Caco-2 (cell line): ENCODE data around the gene GP1BB. TPM values are rescaled to one million over a fixed set of nuclear protein-coding genes. Genes with fewer than 3 reads are reported as not detected.

Experiments
- BruUV-seq: library from RNA; stranded (reverse); fragments of 400-500 nt; replicated peaks from 2 replicates; lab custom pipeline; 2021; lab: Mats Ljungman, UMichigan
- CTCF ChIA-PET: fragments of 300-600 bp; sonication (Branson Sonifier 250); formaldehyde crosslinking; loops from one replicate; lab custom pipeline; 2022; ENCODE audit warnings: antibody characterized with exemption; lab: Charles Lee
- POLR2A ChIA-PET: fragments of 300-600 bp; sonication (Branson Sonifier 250); formaldehyde crosslinking; loops from one replicate; lab custom pipeline; 2022; ENCODE audit warnings: antibody characterized with exemption; lab: Charles Lee
- DNase-seq, 2 experiments: peaks; one replicate each; pipeline versions ENCODE4 v3.0.0 to v3.0.0-alpha.2; 2020 to 2022
- H3K27me3 ChIP-seq: replicated peaks from 2 replicates; pipeline ENCODE4 v1.6.0; 2011; ENCODE audit warnings: low read length; ENCODE audit not compliant: control insufficient read depth, insufficient read depth
- H3K36me3 ChIP-seq: 2 replicates; pipeline ENCODE4 v1.5.1; 2011; ENCODE audit warnings: low read length; ENCODE audit not compliant: control insufficient read depth, insufficient read depth
- H3K4me1 ChIP-seq: fragments of 250-450 bp; sonication (Bioruptor Pico); 2 replicates; pipeline ENCODE4 v1.5.1; 2020; ENCODE audit warnings: mild to moderate bottlenecking
- H3K4me3 ChIP-seq: 2 replicates; pipeline ENCODE4 v1.5.1; 2011; ENCODE audit warnings: low read depth, mild to moderate bottlenecking, control low read depth, low read length
- H3K9me3 ChIP-seq: fragments of 250-450 bp; sonication (Bioruptor Pico); 2 replicates; pipeline ENCODE4 v1.5.1; 2020; ENCODE audit warnings: mild to moderate bottlenecking, moderate library complexity
- H3K27ac Mint-ChIP-seq: one replicate; pipeline ENCODE4 v1.8.0; 2022; ENCODE audit warnings: mixed read lengths; ENCODE audit not compliant: unreplicated experiment
- H3K27me3 Mint-ChIP-seq: one replicate; pipeline ENCODE4 v1.8.0; 2022; ENCODE audit warnings: mixed read lengths; ENCODE audit not compliant: insufficient read depth, unreplicated experiment
- H3K36me3 Mint-ChIP-seq: one replicate; pipeline ENCODE4 v1.8.0; 2022; ENCODE audit warnings: mild to moderate bottlenecking, mixed read lengths; ENCODE audit not compliant: insufficient read depth, unreplicated experiment
- H3K4me1 Mint-ChIP-seq: one replicate; pipeline ENCODE4 v1.8.0; 2022; ENCODE audit warnings: low read depth, mixed read lengths; ENCODE audit not compliant: unreplicated experiment
- H3K4me3 Mint-ChIP-seq: one replicate; pipeline ENCODE4 v1.8.0; 2022; ENCODE audit warnings: mild to moderate bottlenecking, moderate library complexity, mixed read lengths; ENCODE audit not compliant: unreplicated experiment
- H3K9me3 Mint-ChIP-seq: one replicate; pipeline ENCODE4 v1.8.0; 2022; ENCODE audit warnings: mixed read lengths; ENCODE audit not compliant: unreplicated experiment
- intact Hi-C: fragments of 100-400 bp; cut with micrococcal nuclease; formaldehyde crosslinking; loops from one replicate; pipeline ENCODE4 v1.10.0; 2022; ENCODE audit not compliant: unreplicated experiment
- total RNA-seq: library from RNA; stranded (reverse); gene quantifications from 2 replicates; pipeline ENCODE4 v1.2.3, GENCODE V29; 2022
- TF ChIP-seq, protein P1 (sequence below), 2 experiments: fragments of 200-600 bp in 1 of 2; IDR thresholded peaks; 1 replicate in 1 of 2; 2 replicates in 1 of 2; pipeline versions ENCODE4 v1.5.1 to v1.8.0; 2011 to 2022; ENCODE audit warnings: antibody characterized with exemption in 1 of 2, control low read depth in 1 of 2, inconsistent platforms in 1 of 2, low read depth in 1 of 2, low read length in 1 of 2, mild to moderate bottlenecking in 1 of 2, moderate library complexity in 1 of 2; ENCODE audit not compliant: insufficient read depth in 1 of 2, severe bottlenecking in 1 of 2, unreplicated experiment in 1 of 2

GP1BB gene
- total RNA-seq, 1 experiment from 2014 or later = 1.0 TPM

DNA sequence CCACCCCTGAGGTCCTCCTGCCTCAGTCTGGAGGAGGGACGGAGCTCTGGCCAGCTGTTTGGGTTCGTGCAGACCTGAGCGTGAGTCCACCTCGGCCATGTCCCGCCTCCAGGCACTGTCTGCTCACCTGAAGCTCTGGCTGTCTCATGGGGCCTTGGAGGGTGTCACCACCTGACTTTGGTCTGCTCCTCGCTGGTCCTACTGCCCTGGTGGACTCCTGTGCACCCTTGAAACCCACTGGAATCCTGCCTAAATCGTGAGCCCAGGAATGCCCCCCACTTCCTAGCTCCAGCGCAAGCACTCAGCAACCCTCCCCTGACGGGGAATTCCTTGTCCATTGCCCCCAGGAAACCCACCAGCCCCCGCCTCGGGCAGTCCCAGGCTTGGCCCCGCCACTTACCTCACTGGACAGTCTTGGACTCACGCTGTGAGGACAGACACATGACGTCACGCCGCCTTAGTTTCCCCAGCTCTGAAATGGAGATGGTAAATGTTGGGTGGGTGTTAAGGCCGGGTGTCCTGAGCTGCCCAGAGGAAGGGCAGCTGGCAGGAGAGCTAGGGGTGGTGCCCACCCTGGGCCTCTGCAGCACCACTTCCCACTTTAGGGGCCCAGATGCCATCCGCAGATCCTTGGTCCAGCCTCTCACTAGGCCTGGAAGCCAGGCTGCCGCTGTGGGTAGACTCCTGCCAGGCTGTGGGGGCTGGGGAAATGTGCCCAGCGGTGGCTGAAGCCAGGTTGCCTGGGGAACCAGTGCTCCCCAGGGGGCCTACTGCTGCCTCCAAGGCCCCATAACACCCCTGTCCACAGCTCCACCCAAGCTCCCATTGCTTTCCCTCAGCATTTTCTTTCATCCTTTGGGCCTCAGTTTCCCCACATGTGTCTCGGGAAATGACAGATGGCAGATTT is 19.1 kb downstream of the GP1BB start:
- no peaks in the 10 kb centered on the region for H3K36me3 ChIP-seq
- Mint-ChIP-seq H3K27me3 (no peaks in the 10 kb centered on the region), H3K9me3 (no peaks in the 10 kb centered on the region), H3K36me3 (no peaks in the 10 kb centered on the region), H3K27ac (no peak overlapping the region), H3K4me1 (no peaks in the 10 kb centered on the region), H3K4me3 (no peak overlapping the region)
- no peak for DNase-seq
- TF ChIP-seq, protein P1, sequence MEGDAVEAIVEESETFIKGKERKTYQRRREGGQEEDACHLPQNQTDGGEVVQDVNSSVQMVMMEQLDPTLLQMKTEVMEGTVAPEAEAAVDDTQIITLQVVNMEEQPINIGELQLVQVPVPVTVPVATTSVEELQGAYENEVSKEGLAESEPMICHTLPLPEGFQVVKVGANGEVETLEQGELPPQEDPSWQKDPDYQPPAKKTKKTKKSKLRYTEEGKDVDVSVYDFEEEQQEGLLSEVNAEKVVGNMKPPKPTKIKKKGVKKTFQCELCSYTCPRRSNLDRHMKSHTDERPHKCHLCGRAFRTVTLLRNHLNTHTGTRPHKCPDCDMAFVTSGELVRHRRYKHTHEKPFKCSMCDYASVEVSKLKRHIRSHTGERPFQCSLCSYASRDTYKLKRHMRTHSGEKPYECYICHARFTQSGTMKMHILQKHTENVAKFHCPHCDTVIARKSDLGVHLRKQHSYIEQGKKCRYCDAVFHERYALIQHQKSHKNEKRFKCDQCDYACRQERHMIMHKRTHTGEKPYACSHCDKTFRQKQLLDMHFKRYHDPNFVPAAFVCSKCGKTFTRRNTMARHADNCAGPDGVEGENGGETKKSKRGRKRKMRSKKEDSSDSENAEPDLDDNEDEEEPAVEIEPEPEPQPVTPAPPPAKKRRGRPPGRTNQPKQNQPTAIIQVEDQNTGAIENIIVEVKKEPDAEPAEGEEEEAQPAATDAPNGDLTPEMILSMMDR (IDR thresholded peaks at IDR 0.05; ENCODE audit: insufficient read depth in 1 of 2, low read depth in 1 of 2, low read length in 1 of 2, severe bottlenecking in 1 of 2, unreplicated experiment in 1 of 2) = no peak
- ChIA-PET POLR2A (interaction anchor here (0.8 kb wide), 1 partner anchor 9 kb away, joined by 3 read pairs; no protein-coding TSS in a partner anchor), CTCF (interaction anchor here (0.8 to 0.9 kb wide), 3 partner anchors 12 to 24 kb away, joined by 3 read pairs; no protein-coding TSS in a partner anchor)
- no peaks in the 10 kb centered on the region for H3K9me3 ChIP-seq
- no TSS peak for BruUV-seq
- no peak overlapping the region for H3K4me3 ChIP-seq
- intact Hi-C loops = no loop called here
- peaks cover 2% of the 10 kb centered on the region; the same call in 1 of the 2 replicates for H3K4me1 ChIP-seq
- no peaks in the 10 kb centered on the region for H3K27me3 ChIP-seq

DNA sequence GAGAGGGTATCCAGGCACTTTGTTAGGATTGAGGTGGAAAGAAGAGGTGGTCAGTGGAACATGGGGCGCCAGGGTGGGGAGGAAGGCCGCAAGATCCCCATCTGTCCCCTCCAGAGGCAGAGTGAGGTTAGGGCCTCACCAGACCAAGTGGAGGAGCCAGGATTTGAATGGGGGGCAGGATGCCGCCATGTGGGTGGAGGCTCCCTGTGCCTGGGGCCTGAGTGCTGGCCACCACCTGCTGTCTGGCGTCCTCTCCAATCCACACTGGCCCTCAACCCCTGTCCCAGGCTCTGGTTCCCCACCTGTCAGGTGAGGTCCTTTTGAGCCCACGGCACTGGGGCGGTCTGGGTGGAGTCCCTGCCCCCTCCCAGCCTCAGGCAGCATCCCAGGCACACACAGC is 19.7 kb downstream of the GP1BB start:
- Mint-ChIP-seq H3K4me1 (no peaks in the 10 kb centered on the region), H3K9me3 (no peaks in the 10 kb centered on the region), H3K4me3 (no peak overlapping the region), H3K27me3 (no peaks in the 10 kb centered on the region), H3K36me3 (no peaks in the 10 kb centered on the region), H3K27ac (no peak overlapping the region)
- Histone ChIP-seq H3K4me3 (no peak overlapping the region), H3K9me3 (no peaks in the 10 kb centered on the region), H3K27me3 (no peaks in the 10 kb centered on the region), H3K4me1 (no peaks in the 10 kb centered on the region), H3K36me3 (no peaks in the 10 kb centered on the region)
- no peak for DNase-seq
- intact Hi-C loops = no loop called here
- ChIA-PET POLR2A (no interaction called here), CTCF (no interaction called here)
- no TSS peak for BruUV-seq
- TF ChIP-seq, protein P1 (IDR thresholded peaks at IDR 0.05; ENCODE audit: insufficient read depth in 1 of 2, low read depth in 1 of 2, low read length in 1 of 2, severe bottlenecking in 1 of 2, unreplicated experiment in 1 of 2) = no peak

DNA sequence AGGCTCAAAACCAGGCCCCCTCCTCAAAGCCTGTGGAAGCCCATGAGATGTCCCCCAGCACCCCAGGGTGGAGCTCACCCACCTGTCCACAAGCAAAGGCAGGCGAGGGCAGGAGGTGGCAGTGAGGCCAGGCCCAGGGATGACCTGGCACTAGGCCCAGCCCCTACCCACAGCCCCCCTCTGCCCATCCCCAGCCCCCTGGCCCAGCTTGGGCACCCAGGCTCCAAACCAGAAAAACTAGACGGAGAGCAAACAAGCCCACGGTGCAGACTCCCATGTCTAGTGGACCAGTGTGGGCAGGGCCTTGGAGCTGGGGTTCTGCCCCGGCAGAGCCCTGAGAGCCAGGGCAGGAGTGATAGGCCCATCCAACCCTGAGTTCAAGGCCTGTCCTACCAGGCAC is 20.3 kb downstream of the GP1BB start:
- no peak overlapping the region for H3K4me3 Mint-ChIP-seq
- TF ChIP-seq, protein P1 (IDR thresholded peaks at IDR 0.05; ENCODE audit: insufficient read depth in 1 of 2, low read depth in 1 of 2, low read length in 1 of 2, severe bottlenecking in 1 of 2, unreplicated experiment in 1 of 2) = no peak
- no peaks in the 10 kb centered on the region for H3K9me3 Mint-ChIP-seq
- no peak for DNase-seq
- CTCF ChIA-PET = no interaction called here
- intact Hi-C loops = no loop called here
- no peak overlapping the region for H3K27ac Mint-ChIP-seq
- no peaks in the 10 kb centered on the region for H3K9me3 ChIP-seq
- no peaks in the 10 kb centered on the region for H3K4me1 Mint-ChIP-seq
- H3K4me3 ChIP-seq = no peak overlapping the region
- BruUV-seq = no TSS peak
- no peaks in the 10 kb centered on the region for H3K27me3 Mint-ChIP-seq
- H3K36me3 Mint-ChIP-seq = no peaks in the 10 kb centered on the region
- no peaks in the 10 kb centered on the region for H3K4me1 ChIP-seq
- no peaks in the 10 kb centered on the region for H3K36me3 ChIP-seq
- no peaks in the 10 kb centered on the region; the same call in 1 of the 2 replicates for H3K27me3 ChIP-seq
- POLR2A ChIA-PET = no interaction called here
